ENCODE measurements around the gene CELSR2.

Gene CELSR2

DNA sequence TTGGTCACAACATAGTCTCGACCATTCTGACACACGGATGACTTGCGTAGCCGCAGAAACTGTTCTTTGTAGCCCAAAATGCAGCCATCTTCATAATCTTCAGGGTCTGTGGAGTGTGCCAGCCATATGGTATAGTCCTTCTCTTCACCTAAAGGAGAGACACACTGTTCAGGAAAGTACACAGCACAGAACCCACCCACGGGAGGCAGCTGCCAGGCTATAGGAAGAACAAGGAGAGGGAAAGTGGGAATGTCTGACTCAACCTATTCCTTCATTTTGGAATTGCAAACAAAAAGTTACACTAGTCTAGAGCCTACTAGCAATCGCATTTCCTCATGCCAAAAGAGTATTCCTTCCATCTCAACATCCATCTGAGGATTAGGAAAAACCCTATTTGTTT, 73.6 kb downstream of the CELSR2 start:
- TF ChIP-seq CTCF (IDR thresholded peaks at IDR 0.05; ENCODE audit: borderline replicate concordance, insufficient read depth, low read depth, low read length), result no peak
- H3K4me3 ChIP-seq (ENCODE audit: low read depth, low read length), result no peak overlapping the region

All from GM12875 (cell line).